Measurements from ENCODE around the gene ACRBP. TPM values are rescaled to one million over a fixed set of nuclear protein-coding genes. Genes with fewer than 3 reads are reported as not detected.

Gene ACRBP
- total RNA-seq, 4 donors from 2014 or later = 2.2 to 2.9 (median 2.7) TPM; not detected in 1

- peak in 1 of 3 donors; percentile 35 for TF ChIP-seq POLR2AphosphoS5 (IDR thresholded peaks at IDR 0.05)
- no peak for TF ChIP-seq CTCF (IDR thresholded peaks at IDR 0.05)
- no peak for TF ChIP-seq EP300 (IDR thresholded peaks at IDR 0.05; ENCODE audit: low read depth)
- peak; percentile 11 for TF ChIP-seq POLR2A (IDR thresholded peaks at IDR 0.05)
- Histone ChIP-seq H3K4me1 (peaks cover 0 to 50% (median 41%) of the 10 kb centered on the region in 4 donors), H3K9me3 (no peaks in the 10 kb centered on the region), H3K27me3 (no peaks in the 10 kb centered on the region), H3K4me3 (peak overlapping the region in 1 of 4 donors; percentile 30), H3K27ac (peak overlapping the region; percentile 78 to 93 (median 86)), H3K36me3 (no peaks in the 10 kb centered on the region)
- intact Hi-C loops (cut with DNase I; ENCODE audit: low total_unique reads) (no loop called here), in situ Hi-C loops (cut with MboI; ENCODE audit: low pct_ligation_motif_present in 1 of 4, low pct_unique_long_range_greater_than_20kb in 1 of 4, low sequenced_read_pairs in 3 of 4) (no loop called here)
- peak; percentile 53 for DNase-seq
- WGBS, 2 donors (ENCODE audit: low coverage in 1 of 2) = 49 to 72% methylated on average over 5 to 21 of the region's 21 CpGs
Observed at GRCh38 chr12:6632026-6632983, 14.9 kb downstream of the ACRBP start.

DNA sequence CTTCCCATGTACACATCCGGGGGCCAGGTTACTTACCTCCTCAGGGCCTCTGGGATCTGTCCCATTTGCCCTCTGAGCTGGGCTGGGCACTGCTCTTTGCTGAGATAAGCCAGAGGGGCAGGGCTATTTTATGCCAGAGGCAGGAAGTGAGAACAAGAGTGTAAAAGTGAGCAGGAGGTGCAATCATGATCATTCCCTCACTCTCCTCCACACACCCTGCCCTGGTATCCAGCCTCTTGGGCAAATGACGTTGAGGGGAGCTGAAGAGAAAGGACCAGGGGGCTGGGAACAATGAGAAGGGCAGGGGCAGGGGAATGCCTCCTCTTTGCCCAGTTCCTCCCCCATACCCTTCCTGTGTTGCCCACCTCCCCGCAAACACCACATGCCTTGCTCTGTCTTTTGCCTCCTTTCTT lies 15.7 kb downstream of the ACRBP start:
- no peaks in the 10 kb centered on the region for H3K9me3 ChIP-seq
- no peaks in the 10 kb centered on the region for H3K27me3 ChIP-seq
- H3K4me3 ChIP-seq = peak overlapping the region in 3 of 4 donors; percentile 3 to 30 (median 16)
- intact Hi-C loops (cut with DNase I; ENCODE audit: low total_unique reads) = no loop called here
- H3K36me3 ChIP-seq = no peaks in the 10 kb centered on the region
- no peak for TF ChIP-seq EP300 (IDR thresholded peaks at IDR 0.05; ENCODE audit: low read depth)
- no peak for TF ChIP-seq CTCF (IDR thresholded peaks at IDR 0.05)
- peak; percentile 95 for TF ChIP-seq POLR2A (IDR thresholded peaks at IDR 0.05)
- peak; percentile 78 to 93 (median 90) for TF ChIP-seq POLR2AphosphoS5 (IDR thresholded peaks at IDR 0.05)
- H3K27ac ChIP-seq = peak overlapping the region; percentile 78 to 93 (median 86)
- in situ Hi-C loops (cut with MboI; ENCODE audit: low pct_ligation_motif_present in 1 of 4, low pct_unique_long_range_greater_than_20kb in 1 of 4, low sequenced_read_pairs in 3 of 4) = no loop called here
- H3K4me1 ChIP-seq = peaks cover 0 to 48% (median 41%) of the 10 kb centered on the region in 4 donors
- peak; percentile 87 for DNase-seq
- 42 to 90% methylated on average over 2 to 3 of the region's 3 CpGs for WGBS, 2 donors (ENCODE audit: low coverage in 1 of 2)

- TF ChIP-seq EP300 (IDR thresholded peaks at IDR 0.05; ENCODE audit: low read depth) (no peak), POLR2A (IDR thresholded peaks at IDR 0.05) (no peak), CTCF (IDR thresholded peaks at IDR 0.05) (no peak), POLR2AphosphoS5 (IDR thresholded peaks at IDR 0.05) (no peak)
- no peak for DNase-seq
- Histone ChIP-seq H3K27me3 (no peaks in the 10 kb centered on the region), H3K27ac (peak overlapping the region; percentile 78 to 93 (median 86)), H3K9me3 (no peaks in the 10 kb centered on the region), H3K36me3 (no peaks in the 10 kb centered on the region), H3K4me3 (peak overlapping the region in 3 of 4 donors; percentile 3 to 30 (median 16)), H3K4me1 (peaks cover 0 to 41% (median 34%) of the 10 kb centered on the region in 4 donors)
- 0 to 55% methylated on average over 1 to 5 of the region's 5 CpGs for WGBS, 2 donors (ENCODE audit: low coverage in 1 of 2)
- in situ Hi-C loops (cut with MboI; ENCODE audit: low pct_ligation_motif_present in 1 of 4, low pct_unique_long_range_greater_than_20kb in 1 of 4, low sequenced_read_pairs in 3 of 4) (no loop called here), intact Hi-C loops (cut with DNase I; ENCODE audit: low total_unique reads) (no loop called here)
Observed at GRCh38 chr12:6630736-6631135, 16.5 kb downstream of the ACRBP start.

DNA sequence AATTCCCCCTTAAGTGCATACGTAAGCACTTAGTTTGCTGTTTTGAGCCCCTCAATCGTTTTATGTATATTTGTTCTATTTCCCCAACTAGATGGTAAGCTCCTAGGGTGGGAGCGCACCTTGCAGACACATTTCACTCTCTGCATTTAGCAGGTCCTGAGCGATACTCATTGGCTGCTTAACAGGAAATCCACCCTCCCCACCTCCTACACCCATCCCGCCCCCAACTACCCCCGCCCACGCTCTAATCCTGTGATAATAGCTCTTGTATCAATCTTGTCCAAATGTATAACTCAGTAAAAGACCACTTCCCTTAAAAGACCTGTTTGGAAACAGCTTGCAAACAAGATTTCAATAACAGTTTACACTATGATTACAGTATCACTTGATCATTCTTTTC lies 19.6 kb downstream of the ACRBP start:
- 33 to 58% methylated on average over 7 of the region's 7 CpGs for WGBS, 2 donors (ENCODE audit: low coverage in 1 of 2)
- H3K27ac ChIP-seq = peak overlapping the region in 1 of 4 donors; percentile 6
- intact Hi-C loops (cut with DNase I; ENCODE audit: low total_unique reads) (no loop called here), in situ Hi-C loops (cut with MboI; ENCODE audit: low pct_ligation_motif_present in 1 of 4, low pct_unique_long_range_greater_than_20kb in 1 of 4, low sequenced_read_pairs in 3 of 4) (no loop called here)
- TF ChIP-seq POLR2A (IDR thresholded peaks at IDR 0.05) (no peak), POLR2AphosphoS5 (IDR thresholded peaks at IDR 0.05) (no peak), EP300 (IDR thresholded peaks at IDR 0.05; ENCODE audit: low read depth) (no peak), CTCF (IDR thresholded peaks at IDR 0.05) (no peak)
- peaks cover 0 to 19% (median 15%) of the 10 kb centered on the region in 4 donors for H3K4me1 ChIP-seq
- no peaks in the 10 kb centered on the region for H3K27me3 ChIP-seq
- DNase-seq = no peak
- peak overlapping the region in 2 of 4 donors; percentile 8 to 21 for H3K4me3 ChIP-seq
- no peaks in the 10 kb centered on the region for H3K9me3 ChIP-seq
- no peaks in the 10 kb centered on the region for H3K36me3 ChIP-seq

Data from transverse colon (tissue), 4 donors.